Parathyroid adenoma (tissue), 2 donors: Measurements from ENCODE around the gene FAAH.

Experiments used
- H2AFZ ChIP-seq: fragments of 300-600 bp; sonication (generic); one replicate; pipeline ENCODE4 v1.7.0; 2017; ENCODE audit warnings: antibody characterized with exemption, mild to moderate bottlenecking
- H3K27ac ChIP-seq: fragments of 300-600 bp; sonication (generic); one replicate; pipeline ENCODE4 v1.7.0; 2017
- H3K27me3 ChIP-seq: fragments of 300-600 bp; sonication (generic); one replicate; pipeline ENCODE4 v1.7.0; 2017; ENCODE audit warnings: low read length; ENCODE audit not compliant: control insufficient read depth, insufficient read depth
- H3K36me3 ChIP-seq: fragments of 300-600 bp; sonication (generic); one replicate; pipeline ENCODE4 v1.7.0; 2017; ENCODE audit warnings: low read length; ENCODE audit not compliant: control insufficient read depth, insufficient read depth
- H3K4me1 ChIP-seq: fragments of 300-600 bp; sonication (generic); one replicate; pipeline ENCODE4 v1.7.0; 2017; ENCODE audit warnings: control low read depth
- H3K4me2 ChIP-seq: fragments of 300-600 bp; sonication (generic); one replicate; pipeline ENCODE4 v1.7.0; 2017; ENCODE audit warnings: low read length
- H3K4me3 ChIP-seq: fragments of 300-600 bp; sonication (generic); one replicate; pipeline ENCODE4 v1.7.0; 2017; ENCODE audit warnings: low read depth, low read length
- H3K79me2 ChIP-seq: fragments of 300-600 bp; sonication (generic); one replicate; pipeline ENCODE4 v1.7.0; 2017; ENCODE audit warnings: control low read depth
- H3K9ac ChIP-seq: fragments of 300-600 bp; sonication (generic); one replicate; pipeline ENCODE4 v1.7.0; 2017; ENCODE audit warnings: mild to moderate bottlenecking
- H3K9me3 ChIP-seq: fragments of 300-600 bp; sonication (generic); one replicate; pipeline ENCODE4 v1.7.0; 2017; ENCODE audit warnings: low read length; ENCODE audit not compliant: control insufficient read depth
- TF ChIP-seq, protein P1 (sequence below): fragments of 300-600 bp; sonication (generic); IDR thresholded peaks from one replicate; pipeline ENCODE4 v1.7.0; 2017; ENCODE audit warnings: antibody characterized with exemption, mild to moderate bottlenecking
- donor health status: primary hyperparathyroidism.

FAAH gene

DNA sequence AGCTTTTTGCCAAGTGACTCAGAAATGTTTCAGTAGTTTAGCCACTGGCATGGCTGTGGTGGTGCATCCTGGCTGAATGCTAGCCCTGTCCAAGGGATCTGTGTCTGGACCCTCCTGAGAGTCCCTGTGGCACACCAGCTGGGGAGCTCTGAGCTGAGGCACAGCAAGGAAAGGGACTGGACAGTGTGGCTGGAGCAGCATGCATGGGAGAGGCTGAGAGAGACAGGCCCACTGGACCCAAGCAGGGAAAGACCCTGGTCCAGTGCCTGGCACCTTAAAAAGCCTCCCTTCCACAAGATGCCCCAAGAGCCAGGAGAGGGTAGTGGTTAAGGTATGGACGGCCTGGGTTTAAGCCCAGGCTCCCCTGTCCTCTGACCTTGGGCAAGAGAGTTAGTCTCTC is 35.3 kb downstream of the FAAH start:
- no peak overlapping the region for H3K9ac ChIP-seq
- H3K9me3 ChIP-seq = no peaks in the 10 kb centered on the region
- no peak overlapping the region for H3K27ac ChIP-seq
- TF ChIP-seq, protein P1, sequence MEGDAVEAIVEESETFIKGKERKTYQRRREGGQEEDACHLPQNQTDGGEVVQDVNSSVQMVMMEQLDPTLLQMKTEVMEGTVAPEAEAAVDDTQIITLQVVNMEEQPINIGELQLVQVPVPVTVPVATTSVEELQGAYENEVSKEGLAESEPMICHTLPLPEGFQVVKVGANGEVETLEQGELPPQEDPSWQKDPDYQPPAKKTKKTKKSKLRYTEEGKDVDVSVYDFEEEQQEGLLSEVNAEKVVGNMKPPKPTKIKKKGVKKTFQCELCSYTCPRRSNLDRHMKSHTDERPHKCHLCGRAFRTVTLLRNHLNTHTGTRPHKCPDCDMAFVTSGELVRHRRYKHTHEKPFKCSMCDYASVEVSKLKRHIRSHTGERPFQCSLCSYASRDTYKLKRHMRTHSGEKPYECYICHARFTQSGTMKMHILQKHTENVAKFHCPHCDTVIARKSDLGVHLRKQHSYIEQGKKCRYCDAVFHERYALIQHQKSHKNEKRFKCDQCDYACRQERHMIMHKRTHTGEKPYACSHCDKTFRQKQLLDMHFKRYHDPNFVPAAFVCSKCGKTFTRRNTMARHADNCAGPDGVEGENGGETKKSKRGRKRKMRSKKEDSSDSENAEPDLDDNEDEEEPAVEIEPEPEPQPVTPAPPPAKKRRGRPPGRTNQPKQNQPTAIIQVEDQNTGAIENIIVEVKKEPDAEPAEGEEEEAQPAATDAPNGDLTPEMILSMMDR = no peak
- H3K79me2 ChIP-seq = no peaks in the 10 kb centered on the region
- H3K4me1 ChIP-seq = no peaks in the 10 kb centered on the region
- no peak overlapping the region for H2AFZ ChIP-seq
- H3K4me3 ChIP-seq = no peak overlapping the region
- no peak overlapping the region for H3K4me2 ChIP-seq
- no peaks in the 10 kb centered on the region for H3K36me3 ChIP-seq
- no peaks in the 10 kb centered on the region for H3K27me3 ChIP-seq

DNA sequence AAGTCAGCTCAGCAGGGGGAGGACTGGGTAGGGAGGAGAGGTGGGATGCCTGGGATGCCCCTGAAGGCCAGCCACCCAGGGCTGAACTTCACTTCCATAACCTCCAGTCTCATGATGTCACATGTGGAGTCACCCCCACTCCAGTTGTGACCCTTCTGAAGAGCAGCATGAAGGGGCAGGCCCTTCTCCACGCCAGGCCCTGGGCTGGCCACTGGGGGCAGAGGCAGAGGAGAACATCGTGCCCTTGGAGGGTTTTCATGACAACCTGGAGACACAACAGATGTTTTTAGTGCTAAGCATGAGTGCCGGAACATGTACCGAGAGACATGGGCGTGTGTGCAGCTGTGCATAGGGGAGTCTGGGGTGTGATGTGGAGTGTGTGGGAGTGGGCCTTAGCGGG is 37.6 kb downstream of the FAAH start:
- Histone ChIP-seq H3K4me3 (no peak overlapping the region), H3K9ac (no peak overlapping the region), H3K4me2 (no peak overlapping the region), H3K27ac (no peak overlapping the region), H3K9me3 (no peaks in the 10 kb centered on the region), H3K79me2 (no peaks in the 10 kb centered on the region), H2AFZ (no peak overlapping the region), H3K36me3 (no peaks in the 10 kb centered on the region), H3K4me1 (peaks cover 10% of the 10 kb centered on the region), H3K27me3 (no peaks in the 10 kb centered on the region)
- TF ChIP-seq, protein P1 = no peak

DNA sequence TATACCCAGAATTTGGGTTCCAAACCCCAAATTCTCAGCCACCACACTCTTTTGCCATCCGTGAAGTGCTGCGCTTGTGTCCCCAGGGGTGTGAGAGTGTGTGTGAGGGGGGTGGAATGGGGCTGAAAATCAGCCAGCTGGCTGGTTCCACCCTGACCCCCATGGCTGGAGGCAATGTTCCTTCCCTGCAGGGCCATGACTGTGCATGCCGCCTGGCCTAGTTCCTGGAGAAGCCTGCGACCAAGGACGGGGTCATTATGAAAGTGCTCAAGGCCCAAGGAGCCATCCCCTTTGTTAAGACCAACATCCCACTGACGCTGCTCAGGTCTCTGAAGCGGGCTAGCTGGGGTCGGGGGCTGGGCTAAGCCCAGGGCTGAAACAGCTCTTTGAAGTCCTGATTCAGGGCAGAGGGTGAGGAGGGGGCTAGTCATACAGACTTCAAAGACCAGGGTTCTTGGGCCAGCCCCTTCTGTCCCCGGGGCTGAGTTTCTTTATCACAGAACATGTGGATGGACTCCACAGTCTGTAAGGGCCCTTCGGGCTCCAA is 38.7 kb downstream of the FAAH start:
- Histone ChIP-seq H3K79me2 (no peaks in the 10 kb centered on the region), H3K9ac (no peak overlapping the region), H3K4me1 (peaks cover 14% of the 10 kb centered on the region), H3K9me3 (no peaks in the 10 kb centered on the region), H3K4me3 (no peak overlapping the region), H3K4me2 (no peak overlapping the region), H3K36me3 (no peaks in the 10 kb centered on the region), H2AFZ (no peak overlapping the region), H3K27ac (no peak overlapping the region), H3K27me3 (no peaks in the 10 kb centered on the region)
- TF ChIP-seq, protein P1 = no peak

DNA sequence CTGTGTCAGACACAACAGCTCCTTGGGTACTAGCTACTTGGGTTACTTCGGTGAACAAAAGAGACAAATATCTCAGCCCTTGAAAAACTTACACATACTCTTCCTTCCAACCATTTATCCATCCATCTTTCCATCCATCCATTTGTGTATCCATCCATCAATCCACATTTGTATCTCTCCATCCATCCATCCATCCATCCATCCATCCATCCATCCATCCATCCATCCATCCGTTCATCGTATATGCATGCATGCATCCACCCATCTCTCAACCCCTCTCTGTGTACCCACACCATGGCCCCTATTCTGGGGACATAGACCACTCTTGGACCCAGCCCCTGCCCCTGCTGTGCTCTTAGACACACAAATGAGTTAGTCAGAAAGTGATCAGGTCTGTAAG is 40.2 kb downstream of the FAAH start:
- Histone ChIP-seq H3K9me3 (no peaks in the 10 kb centered on the region), H3K36me3 (no peaks in the 10 kb centered on the region), H3K4me3 (no peak overlapping the region), H3K79me2 (no peaks in the 10 kb centered on the region), H2AFZ (no peak overlapping the region), H3K27me3 (no peaks in the 10 kb centered on the region), H3K27ac (no peak overlapping the region), H3K4me1 (peaks cover 18% of the 10 kb centered on the region), H3K4me2 (no peak overlapping the region), H3K9ac (no peak overlapping the region)
- TF ChIP-seq, protein P1 = no peak

DNA sequence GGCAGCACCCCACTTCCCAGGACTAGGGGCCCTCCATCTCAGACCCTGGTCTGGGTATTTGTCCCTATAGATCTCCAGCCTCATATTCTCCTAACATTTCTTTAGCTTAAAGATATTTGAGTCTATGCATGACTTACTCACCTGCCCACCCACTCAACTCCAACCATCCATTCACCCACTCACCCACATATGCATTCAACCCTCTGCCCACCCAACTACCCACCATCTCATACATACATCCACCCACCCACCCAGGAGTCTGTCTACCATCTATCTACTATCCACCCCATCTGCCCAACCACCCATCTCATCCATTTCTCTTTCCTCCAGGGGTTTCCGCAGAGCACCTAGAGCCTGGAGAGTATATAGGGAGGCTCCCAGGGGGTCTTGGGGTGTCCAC is 42.7 kb downstream of the FAAH start:
- no peaks in the 10 kb centered on the region for H3K27me3 ChIP-seq
- H3K4me1 ChIP-seq = peaks cover 18% of the 10 kb centered on the region
- H3K27ac ChIP-seq = no peak overlapping the region
- H3K79me2 ChIP-seq = no peaks in the 10 kb centered on the region
- no peak overlapping the region for H3K4me3 ChIP-seq
- H3K9ac ChIP-seq = no peak overlapping the region
- no peaks in the 10 kb centered on the region for H3K9me3 ChIP-seq
- no peak overlapping the region for H2AFZ ChIP-seq
- no peaks in the 10 kb centered on the region for H3K36me3 ChIP-seq
- TF ChIP-seq, protein P1 = no peak
- no peak overlapping the region for H3K4me2 ChIP-seq
